ENCODE results near the gene YEATS2. TPM values are rescaled to one million over a fixed set of nuclear protein-coding genes. Genes with fewer than 3 reads are reported as not detected.
A peak's percentile ranks its signal among the peaks of the same experiment; 100 is the strongest.

YEATS2 gene
- total RNA-seq, 1 donor from 2014 or later: 45.3 TPM

GRCh38 chr3:183824761-183825455 is 127.3 kb downstream of the YEATS2 start:
- no peaks in the 10 kb centered on the region for H3K79me2 ChIP-seq (ENCODE audit: insufficient read depth, low read length)
- DNase-seq (ENCODE audit: low read depth): no peak
- Mint-ChIP-seq H3K27me3 (ENCODE audit: low read depth, unreplicated experiment) (no peaks in the 10 kb centered on the region), H3K27ac (ENCODE audit: unreplicated experiment) (no peak overlapping the region), H3K36me3 (ENCODE audit: low read depth, unreplicated experiment) (peaks cover 9% of the 10 kb centered on the region), H3K4me1 (ENCODE audit: low read depth, unreplicated experiment) (peaks cover 4% of the 10 kb centered on the region), H3K9me3 (ENCODE audit: unreplicated experiment) (no peaks in the 10 kb centered on the region), H3K4me3 (ENCODE audit: unreplicated experiment) (peak overlapping the region; percentile 87)
- peak overlapping the region; percentile 88 for H2AFZ ChIP-seq (ENCODE audit: low read depth, low read length)
- no peaks in the 10 kb centered on the region for H3K9me3 ChIP-seq (ENCODE audit: insufficient read depth, low read depth, low read length)
- H3K27ac ChIP-seq (ENCODE audit: low read depth, low read length): no peak overlapping the region
- peak overlapping the region; percentile 68 for H3K9ac ChIP-seq (ENCODE audit: low read length)
- H3K4me1 ChIP-seq (ENCODE audit: insufficient read depth, low read length): peaks cover 9% of the 10 kb centered on the region
- TF ChIP-seq CTCF (IDR thresholded peaks at IDR 0.05; ENCODE audit: insufficient read depth, low read depth, low read length) (no peak), EZH2 (IDR thresholded peaks at IDR 0.05; ENCODE audit: insufficient read depth, low read length) (no peak)
- peaks cover 14% of the 10 kb centered on the region for H4K20me1 ChIP-seq (ENCODE audit: insufficient read depth, low read length)
- peak overlapping the region; percentile 94 for H3K4me2 ChIP-seq (ENCODE audit: low read length)
- peak overlapping the region; percentile 63 for H3K4me3 ChIP-seq (ENCODE audit: insufficient read depth, low read depth, low read length)
- no peak for FAIRE-seq
- no peaks in the 10 kb centered on the region for H3K27me3 ChIP-seq (ENCODE audit: insufficient read depth, low read length)
- H3K36me3 ChIP-seq (ENCODE audit: insufficient read depth, low read length): no peaks in the 10 kb centered on the region

GRCh38 chr3:183825456-183826161 is 128.0 kb downstream of the YEATS2 start, which contains the start of gene MAP6D1:
TSS of gene MAP6D1 (minus strand) at chr3:183825577. CDS start at chr3:183825547, 30 bp downstream.
- Mint-ChIP-seq H3K9me3 (ENCODE audit: unreplicated experiment) (no peaks in the 10 kb centered on the region), H3K4me1 (ENCODE audit: low read depth, unreplicated experiment) (peaks cover 4% of the 10 kb centered on the region), H3K36me3 (ENCODE audit: low read depth, unreplicated experiment) (peaks cover 9% of the 10 kb centered on the region), H3K4me3 (ENCODE audit: unreplicated experiment) (peak within 1 kb of the TSS; percentile 87), H3K27me3 (ENCODE audit: low read depth, unreplicated experiment) (no peaks in the 10 kb centered on the region), H3K27ac (ENCODE audit: unreplicated experiment) (peak within 1 kb of the TSS; percentile 80)
- Histone ChIP-seq H3K9ac (ENCODE audit: low read length) (peak within 1 kb of the TSS; percentile 68), H4K20me1 (ENCODE audit: insufficient read depth, low read length) (peaks cover 14% of the 10 kb centered on the region), H3K4me3 (ENCODE audit: insufficient read depth, low read depth, low read length) (peak within 1 kb of the TSS; percentile 63), H2AFZ (ENCODE audit: low read depth, low read length) (peak within 1 kb of the TSS; percentile 88), H3K36me3 (ENCODE audit: insufficient read depth, low read length) (no peaks in the 10 kb centered on the region), H3K79me2 (ENCODE audit: insufficient read depth, low read length) (no peaks in the 10 kb centered on the region), H3K4me2 (ENCODE audit: low read length) (peak within 1 kb of the TSS; percentile 94), H3K27me3 (ENCODE audit: insufficient read depth, low read length) (no peaks in the 10 kb centered on the region), H3K4me1 (ENCODE audit: insufficient read depth, low read length) (peaks cover 9% of the 10 kb centered on the region), H3K27ac (ENCODE audit: low read depth, low read length) (no peak within 1 kb of the TSS), H3K9me3 (ENCODE audit: insufficient read depth, low read depth, low read length) (no peaks in the 10 kb centered on the region)
- FAIRE-seq: no peak
- TF ChIP-seq CTCF (IDR thresholded peaks at IDR 0.05; ENCODE audit: insufficient read depth, low read depth, low read length): peak; percentile 15
- no peak for TF ChIP-seq EZH2 (IDR thresholded peaks at IDR 0.05; ENCODE audit: insufficient read depth, low read length)
- peak; percentile 18 for DNase-seq (ENCODE audit: low read depth)

All from astrocyte (in vitro differentiated cells and primary cell).